ENCODE results near the gene ACOX3.

GRCh38 chr4:8467016-8467415 lies 26.5 kb upstream of the ACOX3 start:
- TF ChIP-seq CHD1 (IDR thresholded peaks at IDR 0.05; ENCODE audit: low read depth, low read length) (no peak), YY1 (IDR thresholded peaks at IDR 0.05; ENCODE audit: low read depth, low read length) (no peak)
